K562 (cell line): Measurements from ENCODE around the gene CSMD2. TPM values are rescaled to one million over a fixed set of nuclear protein-coding genes. Genes with fewer than 3 reads are reported as not detected.

Experiments
- ATAC-seq: fragments of 200-7000 bp; cut with Tn5 transposase; 3 replicates; pipeline ENCODE4 v1.9.1; 2020; ENCODE audit warnings: moderate library complexity
- BruUV-seq: library from RNA; stranded (reverse); fragments of 400-500 nt; replicated peaks from 2 replicates; lab custom pipeline; 2021; lab: Mats Ljungman, UMichigan
- CTCF ChIA-PET: fragments of 300-600 bp; formaldehyde crosslinking; extraction: SDS; loops from one replicate; lab custom pipeline; 2021; ENCODE audit warnings: low intra/inter-chr PET ratio; lab: Yijun Ruan, JAX
- POLR2A ChIA-PET: fragments of 300-600, 350-650 bp; sonication (Branson Sonifier 250); formaldehyde crosslinking; extraction: SDS; loops from one replicate; lab custom pipeline; 2021; ENCODE audit warnings: antibody characterized with exemption, inconsistent platforms; lab: Yijun Ruan, JAX
- DNase-seq, 4 experiments: peaks; one replicate each; pipeline versions ENCODE4 v3.0.0 to v3.0.0-alpha.2; 2011 to 2018; ENCODE audit warnings: low spot score in 3 of 4, mixed read lengths in 3 of 4; ENCODE audit errors: extremely low read depth in 1 of 4
- FAIRE-seq: peaks from 2 replicates; lab custom pipeline; 2011; peaks lifted over from hg19 to GRCh38; lab: Jason Lieb, UNC
- H2AFZ ChIP-seq: 2 replicates; pipeline ENCODE4 v1.6.0; 2011; ENCODE audit warnings: low read depth, low read length, control low read depth, inconsistent platforms
- H3K27ac ChIP-seq: fragments of 200-600 bp; 3 replicates; pipeline ENCODE4 v1.8.0; 2011; ENCODE audit warnings: low read depth, mild to moderate bottlenecking, control low read depth, inconsistent platforms, low read length, moderate library complexity, mixed read lengths; ENCODE audit errors: extremely low read depth
- H3K27me3 ChIP-seq, 2 experiments: fragments of 300-600 bp in 1 of 2; 2 replicates in 1 of 2; 3 replicates in 1 of 2; pipeline versions ENCODE4 v1.6.0 to v1.8.0; 2011; ENCODE audit warnings: inconsistent platforms in 2 of 2, low read length in 2 of 2, mild to moderate bottlenecking in 1 of 2, mixed read lengths in 1 of 2, moderate library complexity in 1 of 2; ENCODE audit not compliant: control insufficient read depth in 2 of 2, insufficient read depth in 2 of 2
- H3K36me3 ChIP-seq: fragments of 300-600 bp; 3 replicates; pipeline ENCODE4 v1.8.0; 2011; ENCODE audit warnings: mild to moderate bottlenecking, low read length, inconsistent platforms; ENCODE audit not compliant: control insufficient read depth, insufficient read depth
- H3K4me1 ChIP-seq, 2 experiments: fragments of 200-600 bp in 1 of 2; replicated peaks in 1 of 2; 2 replicates in 1 of 2; 3 replicates in 1 of 2; pipeline versions ENCODE4 v1.5.1 to v1.8.0; 2011; ENCODE audit warnings: inconsistent platforms in 2 of 2, low read length in 2 of 2, mild to moderate bottlenecking in 1 of 2, mixed read lengths in 1 of 2, moderate library complexity in 1 of 2; ENCODE audit not compliant: control insufficient read depth in 2 of 2, insufficient read depth in 2 of 2
- H3K4me2 ChIP-seq: 2 replicates; pipeline ENCODE4 v1.6.1; 2011; ENCODE audit warnings: low read length, control low read depth, inconsistent platforms, mixed read lengths; ENCODE audit not compliant: insufficient read depth
- H3K4me3 ChIP-seq: fragments of 200-600 bp; sonication (generic), shearing (Covaris generic); 2 replicates; pipeline ENCODE4 v1.5.1; 2016; ENCODE audit warnings: control low read depth, inconsistent platforms
- H3K79me2 ChIP-seq: fragments of 200-600 bp; 3 replicates; pipeline ENCODE4 v1.8.0; 2011; ENCODE audit warnings: low read length, inconsistent platforms; ENCODE audit not compliant: control insufficient read depth, insufficient read depth
- H3K9ac ChIP-seq, 2 experiments: 2 replicates each; pipeline versions ENCODE4 v1.6.0 to v1.6.1; 2011; ENCODE audit warnings: low read depth in 2 of 2, low read length in 2 of 2, control low read depth in 1 of 2, inconsistent platforms in 1 of 2, mild to moderate bottlenecking in 1 of 2, mixed read lengths in 1 of 2; ENCODE audit not compliant: insufficient read depth in 1 of 2
- H3K9me1 ChIP-seq: one replicate; pipeline ENCODE4 v1.6.0; 2011; ENCODE audit warnings: inconsistent platforms, mild to moderate bottlenecking, low read length, moderate library complexity; ENCODE audit not compliant: control insufficient read depth, insufficient read depth
- H3K9me3 ChIP-seq: replicated peaks from 2 replicates; pipeline ENCODE4 v1.5.1; 2011; ENCODE audit warnings: low read depth, low read length, inconsistent platforms; ENCODE audit not compliant: control insufficient read depth, insufficient read depth
- H4K20me1 ChIP-seq: replicated peaks from 2 replicates; pipeline ENCODE4 v1.6.1; 2011; ENCODE audit warnings: low read length, inconsistent platforms, mixed read lengths; ENCODE audit not compliant: control insufficient read depth, insufficient read depth
- ATF7 ChIP-seq: fragments of 450-650 bp; IDR thresholded peaks from 2 replicates; pipeline ENCODE4 v1.7.1; 2014; ENCODE audit warnings: mild to moderate bottlenecking, moderate library complexity
- DDX20 ChIP-seq: fragments of 450-650 bp; IDR thresholded peaks from 2 replicates; pipeline ENCODE4 v1.6.1; 2016; ENCODE audit warnings: missing genetic modification characterization, low read depth, mild to moderate bottlenecking, missing compliant biosample characterization, moderate library complexity
- MCM5 ChIP-seq: fragments of 450-650 bp; IDR thresholded peaks from 2 replicates; pipeline ENCODE4 v1.6.1; 2016; ENCODE audit warnings: low read depth
- PHF21A ChIP-seq: fragments of 450-650 bp; IDR thresholded peaks from 2 replicates; pipeline ENCODE4 v1.6.1; 2017; ENCODE audit warnings: low read depth, borderline replicate concordance
- PML ChIP-seq: IDR thresholded peaks from 2 replicates; pipeline ENCODE4 v1.6.1; 2012; ENCODE audit warnings: low read length, inconsistent platforms
- POLR2AphosphoS2 ChIP-seq: IDR thresholded peaks from 2 replicates; pipeline ENCODE4 v1.6.1; 2012; ENCODE audit warnings: low read length, improper control_type of control experiment
- PURB ChIP-seq: sonication (generic); formaldehyde crosslinking; IDR thresholded peaks from 2 replicates; pipeline ENCODE4 v1.9.0; 2021; ENCODE audit warnings: low read depth, mild to moderate bottlenecking, missing genetic modification reagents
- TRIM24 ChIP-seq, 2 experiments: fragments of 450-650 bp; IDR thresholded peaks; 2 replicates each; pipeline ENCODE4 v1.6.1; 2016
- ZFPM2 ChIP-seq: fragments of 250-450 bp; sonication (Bioruptor Pico); IDR thresholded peaks from 2 replicates; pipeline ENCODE4 v1.5.1; 2022; ENCODE audit warnings: mild to moderate bottlenecking
- ZNF124 ChIP-seq: sonication (generic); formaldehyde crosslinking; IDR thresholded peaks from 2 replicates; pipeline ENCODE4 v1.8.1; 2022; ENCODE audit warnings: missing genetic modification reagents
- ZNF583 ChIP-seq: fragments of 250-450 bp; sonication (Bioruptor Pico); IDR thresholded peaks from 2 replicates; pipeline ENCODE4 v1.4.0; 2020
- WGBS: fragments of 100-300 bp; shearing (Covaris generic); methylation state at CpG from one replicate; pipeline ENCODE4 v1.1.6; 2016; ENCODE audit warnings: low coverage, mixed read lengths; ENCODE audit not compliant: insufficient coverage; ENCODE audit errors: missing lambda C conversion rate; 5-methylcytosine and 5-hydroxymethylcytosine counted together
- in situ Hi-C: fragments of 300-500 bp; cut with MboI; formaldehyde crosslinking; loops from 4 replicates; pipeline ENCODE4 v1.15.0; 2018; ENCODE audit warnings: inconsistent platforms, mixed read lengths
- intact Hi-C: fragments of 100-400 bp; cut with micrococcal nuclease; formaldehyde crosslinking; loops from 2 replicates; pipeline ENCODE4 v1.14.2; 2022
- polyA plus RNA-seq, 8 experiments: library from polyadenylated mRNA; depleted of rRNA in 4 of 8; stranded (reverse) in 5 of 8; unstranded in 3 of 8; fragments of >200 nt; fragmentation: Nextera tagmentation in 2 of 8; fragmentation: Illumina TruSeq in 1 of 8; extraction: Ambion mirVana in 2 of 8; extraction: Trizol in 1 of 8; gene quantifications; 2 replicates each; pipeline versions ENCODE4 v1.2.1 to v1.2.3, GENCODE V29; 2011 to 2014; ENCODE audit warnings: inconsistent platforms in 1 of 8, missing spikeins in 1 of 8
- total RNA-seq, 7 experiments: library from RNA; depleted of rRNA in 6 of 7; stranded (reverse); fragments of >200 nt in 6 of 7; fragmentation: Illumina TruSeq in 2 of 7; extraction: Trizol in 2 of 7; gene quantifications; 2 replicates each; pipeline versions ENCODE4 v1.2.1 to v1.2.3, GENCODE V29; 2011 to 2021; ENCODE audit warnings: low replicate concordance in 1 of 7
- TF ChIP-seq, protein P1 (sequence below): fragments of 250-450 bp; sonication (Bioruptor Pico); IDR thresholded peaks from 2 replicates; pipeline ENCODE4 v1.6.1; 2021; ENCODE audit warnings: mild to moderate bottlenecking
- TF ChIP-seq, protein P2 (sequence below): fragments of 450-650 bp; IDR thresholded peaks from 2 replicates; pipeline ENCODE4 v1.6.1; 2017; ENCODE audit warnings: antibody characterized with exemption, mild to moderate bottlenecking

CSMD2 gene
- total and polyA plus RNA-seq, 9 of the 15 experiments (the other 6 are each of a cell fraction or from before 2014, with no cell fraction given) = not detected

DNA sequence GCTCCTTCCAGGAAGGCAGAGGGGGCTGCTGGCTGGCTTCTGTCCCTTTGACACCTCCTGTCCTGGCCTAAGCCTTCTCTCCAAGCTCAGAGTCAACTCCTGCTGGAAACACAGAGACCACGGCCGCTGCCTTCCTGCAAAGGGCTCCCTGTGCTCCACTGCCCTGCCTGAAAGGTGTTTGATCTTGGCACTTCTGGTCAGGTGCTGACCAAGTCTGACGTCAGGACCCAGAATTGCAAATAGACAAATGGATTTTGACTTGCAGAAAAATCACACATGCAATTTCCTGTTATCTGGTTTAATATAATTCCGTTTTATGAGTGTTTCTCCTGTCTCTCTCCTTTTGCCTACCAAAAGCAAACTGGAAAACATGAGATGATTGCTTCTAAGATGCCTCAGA lies 387.7 kb downstream of the CSMD2 start:
- CTCF ChIA-PET = no interaction called here
- intact Hi-C loops = no loop called here
- no peak for FAIRE-seq

More for the DNA sequence above, 387.7 kb downstream of the CSMD2 start:
- H3K36me3 ChIP-seq = no peaks in the 10 kb centered on the region
- peaks cover 0 to 1% of the 10 kb centered on the region in 2 experiments; a peak in 1 of 5 replicates for H3K27me3 ChIP-seq
- DNase-seq = no peak
- H2AFZ ChIP-seq = no peak overlapping the region
- no peaks in the 10 kb centered on the region for H3K4me1 ChIP-seq
- in situ Hi-C loops = no loop called here
- no TSS peak for BruUV-seq
- H3K9ac ChIP-seq = no peak overlapping the region
- POLR2A ChIA-PET = interaction anchor here (1.0 kb wide), 1 partner anchor 8 kb away, joined by 3 read pairs; no protein-coding TSS in a partner anchor
- no peak overlapping the region for H3K27ac ChIP-seq
- TF ChIP-seq, protein P1, sequence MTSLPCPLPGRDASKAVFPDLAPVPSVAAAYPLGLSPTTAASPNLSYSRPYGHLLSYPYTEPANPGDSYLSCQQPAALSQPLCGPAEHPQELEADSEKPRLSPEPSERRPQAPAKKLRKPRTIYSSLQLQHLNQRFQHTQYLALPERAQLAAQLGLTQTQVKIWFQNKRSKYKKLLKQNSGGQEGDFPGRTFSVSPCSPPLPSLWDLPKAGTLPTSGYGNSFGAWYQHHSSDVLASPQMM (CRISPR knock-in tag) = no peak
- TF ChIP-seq PML (no peak), PHF21A (no peak), ZNF124 (CRISPR knock-in tag) (no peak), MCM5 (no peak), TRIM24 (IDR thresholded peaks at IDR 0.05) (no peak), ZFPM2 (CRISPR knock-in tag) (no peak), POLR2AphosphoS2 (no peak), ZNF583 (CRISPR knock-in tag) (no peak), PURB (no peak), DDX20 (tag) (no peak), ATF7 (no peak)
- TF ChIP-seq, protein P2, sequence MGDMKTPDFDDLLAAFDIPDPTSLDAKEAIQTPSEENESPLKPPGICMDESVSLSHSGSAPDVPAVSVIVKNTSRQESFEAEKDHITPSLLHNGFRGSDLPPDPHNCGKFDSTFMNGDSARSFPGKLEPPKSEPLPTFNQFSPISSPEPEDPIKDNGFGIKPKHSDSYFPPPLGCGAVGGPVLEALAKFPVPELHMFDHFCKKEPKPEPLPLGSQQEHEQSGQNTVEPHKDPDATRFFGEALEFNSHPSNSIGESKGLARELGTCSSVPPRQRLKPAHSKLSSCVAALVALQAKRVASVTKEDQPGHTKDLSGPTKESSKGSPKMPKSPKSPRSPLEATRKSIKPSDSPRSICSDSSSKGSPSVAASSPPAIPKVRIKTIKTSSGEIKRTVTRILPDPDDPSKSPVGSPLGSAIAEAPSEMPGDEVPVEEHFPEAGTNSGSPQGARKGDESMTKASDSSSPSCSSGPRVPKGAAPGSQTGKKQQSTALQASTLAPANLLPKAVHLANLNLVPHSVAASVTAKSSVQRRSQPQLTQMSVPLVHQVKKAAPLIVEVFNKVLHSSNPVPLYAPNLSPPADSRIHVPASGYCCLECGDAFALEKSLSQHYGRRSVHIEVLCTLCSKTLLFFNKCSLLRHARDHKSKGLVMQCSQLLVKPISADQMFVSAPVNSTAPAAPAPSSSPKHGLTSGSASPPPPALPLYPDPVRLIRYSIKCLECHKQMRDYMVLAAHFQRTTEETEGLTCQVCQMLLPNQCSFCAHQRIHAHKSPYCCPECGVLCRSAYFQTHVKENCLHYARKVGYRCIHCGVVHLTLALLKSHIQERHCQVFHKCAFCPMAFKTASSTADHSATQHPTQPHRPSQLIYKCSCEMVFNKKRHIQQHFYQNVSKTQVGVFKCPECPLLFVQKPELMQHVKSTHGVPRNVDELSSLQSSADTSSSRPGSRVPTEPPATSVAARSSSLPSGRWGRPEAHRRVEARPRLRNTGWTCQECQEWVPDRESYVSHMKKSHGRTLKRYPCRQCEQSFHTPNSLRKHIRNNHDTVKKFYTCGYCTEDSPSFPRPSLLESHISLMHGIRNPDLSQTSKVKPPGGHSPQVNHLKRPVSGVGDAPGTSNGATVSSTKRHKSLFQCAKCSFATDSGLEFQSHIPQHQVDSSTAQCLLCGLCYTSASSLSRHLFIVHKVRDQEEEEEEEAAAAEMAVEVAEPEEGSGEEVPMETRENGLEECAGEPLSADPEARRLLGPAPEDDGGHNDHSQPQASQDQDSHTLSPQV = no peak
- no peaks in the 10 kb centered on the region for H3K79me2 ChIP-seq
- H3K4me3 ChIP-seq = no peak overlapping the region
- no peaks in the 10 kb centered on the region for H3K9me3 ChIP-seq
- no peak for ATAC-seq
- H4K20me1 ChIP-seq = no peaks in the 10 kb centered on the region; the same call in 1 of the 2 replicates
- H3K4me2 ChIP-seq = no peak overlapping the region
- no peaks in the 10 kb centered on the region for H3K9me1 ChIP-seq
- WGBS = 0% methylated on average over 4 of the region's 4 CpGs
